IPS-20b (cell line): ENCODE results near the gene ZFAND2A.
"Not testable (repeated sequence)": the region's sequence is repeated elsewhere in the genome, so short reads cannot be mapped to it uniquely, and the experiment has no call there.

Source experiments
- H3K27ac ChIP-seq: one replicate; pipeline ENCODE4 v1.5.1; 2013; ENCODE audit warnings: low read length
- H3K27me3 ChIP-seq: 2 replicates; pipeline ENCODE4 v1.6.1; 2013; ENCODE audit warnings: mild to moderate bottlenecking, low read length, inconsistent platforms; ENCODE audit not compliant: insufficient read depth
- H3K36me3 ChIP-seq: 2 replicates; pipeline ENCODE4 v1.6.1; 2013; ENCODE audit warnings: low read depth, mild to moderate bottlenecking, inconsistent platforms, low read length, moderate library complexity; ENCODE audit not compliant: insufficient read depth
- H3K4me1 ChIP-seq: 2 replicates; pipeline ENCODE4 v1.6.1; 2013; ENCODE audit warnings: mild to moderate bottlenecking, control low read depth, inconsistent platforms, low read length, moderate library complexity; ENCODE audit not compliant: insufficient read depth
- H3K4me3 ChIP-seq: 2 replicates; pipeline ENCODE4 v1.5.1; 2013; ENCODE audit warnings: mild to moderate bottlenecking, low read length, inconsistent platforms
- H3K9ac ChIP-seq: 2 replicates; pipeline ENCODE4 v1.6.1; 2013; ENCODE audit warnings: low read depth, mild to moderate bottlenecking, inconsistent platforms, low read length, moderate library complexity
- H3K9me3 ChIP-seq: 2 replicates; pipeline ENCODE4 v1.6.1; 2013; ENCODE audit warnings: mild to moderate bottlenecking, low read depth, low read length, inconsistent platforms; ENCODE audit not compliant: insufficient read depth

The ZFAND2A gene

GRCh38 chr7:1125603-1125969 is 34.4 kb downstream of the ZFAND2A start:
- Histone ChIP-seq H3K36me3 (peaks cover 24% of the 10 kb centered on the region), H3K27ac (no peak overlapping the region), H3K4me3 (no peak overlapping the region), H3K4me1 (peaks cover 5% of the 10 kb centered on the region), H3K9ac (no peak overlapping the region), H3K27me3 (no peaks in the 10 kb centered on the region), H3K9me3 (no peaks in the 10 kb centered on the region)

- peaks cover 26% of the 10 kb centered on the region for H3K36me3 ChIP-seq
- no peaks in the 10 kb centered on the region for H3K9me3 ChIP-seq
- H3K4me1 ChIP-seq, result peaks cover 5% of the 10 kb centered on the region
- no peak overlapping the region for H3K4me3 ChIP-seq
- H3K27me3 ChIP-seq, result no peaks in the 10 kb centered on the region
- H3K27ac ChIP-seq, result no peak overlapping the region
- H3K9ac ChIP-seq, result no peak overlapping the region
Observed at GRCh38 chr7:1124816-1125602, 35.0 kb downstream of the ZFAND2A start.

- Histone ChIP-seq H3K9me3 (no peaks in the 10 kb centered on the region), H3K4me1 (peaks cover 5% of the 10 kb centered on the region), H3K4me3 (no peak overlapping the region), H3K36me3 (peaks cover 26% of the 10 kb centered on the region), H3K27ac (no peak overlapping the region), H3K9ac (peak overlapping the region; percentile 40; the same call in 1 of the 2 replicates), H3K27me3 (no peaks in the 10 kb centered on the region)
Observed at GRCh38 chr7:1124164-1124563, 35.8 kb downstream of the ZFAND2A start.

- Histone ChIP-seq H3K27ac (no peak overlapping the region), H3K27me3 (no peaks in the 10 kb centered on the region), H3K9me3 (no peaks in the 10 kb centered on the region), H3K36me3 (peaks cover 26% of the 10 kb centered on the region), H3K4me1 (peaks cover 5% of the 10 kb centered on the region), H3K4me3 (no peak overlapping the region), H3K9ac (peak overlapping the region; percentile 40; the same call in 1 of the 2 replicates)
Observed at GRCh38 chr7:1123715-1124114, 36.3 kb downstream of the ZFAND2A start.

GRCh38 chr7:1122832-1123501 is 37.0 kb downstream of the ZFAND2A start:
- peaks cover 26% of the 10 kb centered on the region for H3K36me3 ChIP-seq
- no peak overlapping the region for H3K4me3 ChIP-seq
- H3K9ac ChIP-seq, result no peak overlapping the region
- peaks cover 5% of the 10 kb centered on the region for H3K4me1 ChIP-seq
- H3K9me3 ChIP-seq, result no peaks in the 10 kb centered on the region
- no peak overlapping the region for H3K27ac ChIP-seq
- H3K27me3 ChIP-seq, result no peaks in the 10 kb centered on the region

- peaks cover 5% of the 10 kb centered on the region for H3K4me1 ChIP-seq
- H3K9me3 ChIP-seq, result no peaks in the 10 kb centered on the region
- no peaks in the 10 kb centered on the region for H3K27me3 ChIP-seq
- no peak overlapping the region for H3K9ac ChIP-seq
- H3K4me3 ChIP-seq, result no peak overlapping the region
- H3K36me3 ChIP-seq, result peaks cover 23% of the 10 kb centered on the region
- H3K27ac ChIP-seq, result no peak overlapping the region
Observed at GRCh38 chr7:1121886-1122831, 37.8 kb downstream of the ZFAND2A start.

- H3K9ac ChIP-seq, result no peak overlapping the region
- peaks cover 5% of the 10 kb centered on the region for H3K4me1 ChIP-seq
- peaks cover 16% of the 10 kb centered on the region for H3K36me3 ChIP-seq
- H3K27me3 ChIP-seq, result no peaks in the 10 kb centered on the region
- H3K9me3 ChIP-seq, result no peaks in the 10 kb centered on the region
- H3K4me3 ChIP-seq, result no peak overlapping the region
- no peak overlapping the region for H3K27ac ChIP-seq
Observed at GRCh38 chr7:1121476-1121875, 38.5 kb downstream of the ZFAND2A start.

GRCh38 chr7:1120791-1121190 is 39.2 kb downstream of the ZFAND2A start:
- H3K27ac ChIP-seq, result no peak overlapping the region
- H3K9ac ChIP-seq, result no peak overlapping the region
- H3K9me3 ChIP-seq, result no peaks in the 10 kb centered on the region
- H3K27me3 ChIP-seq, result no peaks in the 10 kb centered on the region
- H3K36me3 ChIP-seq, result peaks cover 10% of the 10 kb centered on the region
- H3K4me3 ChIP-seq, result no peak overlapping the region
- H3K4me1 ChIP-seq, result peaks cover 5% of the 10 kb centered on the region

- peaks cover 4% of the 10 kb centered on the region for H3K4me1 ChIP-seq
- H3K27me3 ChIP-seq, result no peaks in the 10 kb centered on the region
- no peak overlapping the region for H3K9ac ChIP-seq
- no peak overlapping the region for H3K4me3 ChIP-seq
- no peak overlapping the region for H3K27ac ChIP-seq
- 0 out of 2 replicates have a peak, but pooled peaks cover 3% of the 10 kb centered on the region for H3K36me3 ChIP-seq
- no peaks in the 10 kb centered on the region for H3K9me3 ChIP-seq
Observed at GRCh38 chr7:1119201-1119600, 40.8 kb downstream of the ZFAND2A start.

GRCh38 chr7:1117321-1117928 is 42.6 kb downstream of the ZFAND2A start:
- no peak overlapping the region for H3K4me3 ChIP-seq
- no peak overlapping the region for H3K9ac ChIP-seq
- H3K4me1 ChIP-seq, result no peaks in the 10 kb centered on the region
- 0 out of 2 replicates have a peak, but pooled peaks cover 3% of the 10 kb centered on the region for H3K36me3 ChIP-seq
- H3K27me3 ChIP-seq, result no peaks in the 10 kb centered on the region
- no peaks in the 10 kb centered on the region for H3K9me3 ChIP-seq
- H3K27ac ChIP-seq, result no peak overlapping the region

- H3K36me3 ChIP-seq, H3K9me3 ChIP-seq, H3K4me1 ChIP-seq, H3K4me3 ChIP-seq, H3K27me3 ChIP-seq, H3K27ac ChIP-seq, H3K9ac ChIP-seq: not testable (repeated sequence)
Observed at GRCh38 chr7:1116383-1117008, 43.5 kb downstream of the ZFAND2A start.
